ENCODE measurements around the gene GRID2. TPM values are rescaled to one million over a fixed set of nuclear protein-coding genes. Genes with fewer than 3 reads are reported as not detected.

Gene GRID2
- total RNA-seq, 1 donor: 0.63 TPM

GRCh38 chr4:92483341-92483740, 179.6 kb downstream of the GRID2 start:
- TF ChIP-seq, protein P1, sequence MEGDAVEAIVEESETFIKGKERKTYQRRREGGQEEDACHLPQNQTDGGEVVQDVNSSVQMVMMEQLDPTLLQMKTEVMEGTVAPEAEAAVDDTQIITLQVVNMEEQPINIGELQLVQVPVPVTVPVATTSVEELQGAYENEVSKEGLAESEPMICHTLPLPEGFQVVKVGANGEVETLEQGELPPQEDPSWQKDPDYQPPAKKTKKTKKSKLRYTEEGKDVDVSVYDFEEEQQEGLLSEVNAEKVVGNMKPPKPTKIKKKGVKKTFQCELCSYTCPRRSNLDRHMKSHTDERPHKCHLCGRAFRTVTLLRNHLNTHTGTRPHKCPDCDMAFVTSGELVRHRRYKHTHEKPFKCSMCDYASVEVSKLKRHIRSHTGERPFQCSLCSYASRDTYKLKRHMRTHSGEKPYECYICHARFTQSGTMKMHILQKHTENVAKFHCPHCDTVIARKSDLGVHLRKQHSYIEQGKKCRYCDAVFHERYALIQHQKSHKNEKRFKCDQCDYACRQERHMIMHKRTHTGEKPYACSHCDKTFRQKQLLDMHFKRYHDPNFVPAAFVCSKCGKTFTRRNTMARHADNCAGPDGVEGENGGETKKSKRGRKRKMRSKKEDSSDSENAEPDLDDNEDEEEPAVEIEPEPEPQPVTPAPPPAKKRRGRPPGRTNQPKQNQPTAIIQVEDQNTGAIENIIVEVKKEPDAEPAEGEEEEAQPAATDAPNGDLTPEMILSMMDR (IDR thresholded peaks at IDR 0.05; ENCODE audit: insufficient read depth, low read length): no peak
- no peak overlapping the region for H3K4me3 ChIP-seq (ENCODE audit: low read depth, low read length)
- DNase-seq (ENCODE audit: low read depth): no peak

- DNase-seq (ENCODE audit: low read depth): no peak
- TF ChIP-seq, protein P1 (IDR thresholded peaks at IDR 0.05; ENCODE audit: insufficient read depth, low read length): no peak
- H3K4me3 ChIP-seq (ENCODE audit: low read depth, low read length): no peak overlapping the region
Observed at GRCh38 chr4:92488496-92488895, 184.7 kb downstream of the GRID2 start.

DNA sequence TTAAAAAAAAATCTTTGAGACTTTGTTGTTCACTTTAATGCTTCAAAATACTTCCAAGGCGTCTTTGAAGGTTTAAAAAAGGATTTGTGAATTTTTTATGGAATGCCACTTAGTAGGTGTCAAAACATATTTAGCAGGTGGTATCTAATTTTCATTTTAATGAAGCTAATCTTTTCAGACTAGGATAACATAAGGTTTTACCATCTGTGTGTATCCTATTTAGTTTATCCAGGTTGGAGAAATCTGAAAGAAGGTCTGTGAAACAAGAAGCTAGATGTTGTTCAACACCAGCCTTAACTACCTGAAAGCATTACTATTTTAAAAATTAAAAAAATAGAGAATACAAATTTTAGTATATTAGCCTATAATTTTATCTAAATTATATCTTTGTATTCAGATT, 193.4 kb downstream of the GRID2 start:
- DNase-seq (ENCODE audit: low read depth): no peak
- no peak overlapping the region for H3K4me3 ChIP-seq (ENCODE audit: low read depth, low read length)
- TF ChIP-seq, protein P1 (IDR thresholded peaks at IDR 0.05; ENCODE audit: insufficient read depth, low read length): no peak

DNA sequence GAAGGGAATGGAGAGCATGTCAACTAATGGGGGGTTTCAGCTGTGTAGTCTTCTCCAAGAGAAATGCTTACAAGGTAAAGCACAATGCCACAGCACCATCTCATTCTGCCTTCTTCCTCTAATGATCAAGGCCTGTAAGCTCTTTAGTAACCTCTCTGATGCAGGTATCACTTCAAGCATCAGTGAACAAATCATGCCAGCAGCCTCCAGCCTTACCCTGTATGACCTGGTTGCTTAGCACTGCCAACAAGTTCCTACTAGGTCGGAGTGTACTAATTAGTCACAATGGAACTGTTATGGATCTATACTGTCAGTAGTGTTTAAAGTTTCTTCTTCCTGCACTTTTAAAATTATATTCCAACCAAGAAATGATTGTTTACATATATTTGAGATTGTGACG, 197.7 kb downstream of the GRID2 start:
- TF ChIP-seq, protein P1 (IDR thresholded peaks at IDR 0.05; ENCODE audit: insufficient read depth, low read length): no peak
- no peak for DNase-seq (ENCODE audit: low read depth)
- H3K4me3 ChIP-seq (ENCODE audit: low read depth, low read length): no peak overlapping the region

DNA sequence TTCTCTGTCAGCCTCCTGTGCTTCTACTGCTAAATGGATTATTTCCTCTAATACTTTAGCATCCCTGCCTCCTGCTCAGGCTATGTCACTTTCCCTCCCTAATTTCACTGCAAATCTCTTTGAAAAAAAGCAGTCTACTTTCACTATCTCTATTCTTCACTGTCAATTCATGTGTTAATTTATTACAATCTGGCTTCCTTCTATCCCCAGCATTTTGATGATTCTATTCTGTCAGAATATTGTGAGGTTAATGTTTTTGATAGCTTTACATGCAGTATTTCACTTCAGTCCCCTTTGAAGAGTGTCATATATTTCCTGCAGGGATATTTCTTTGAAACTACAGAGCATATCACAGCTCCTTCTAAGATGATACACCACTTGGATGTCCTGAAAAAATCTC, 203.2 kb downstream of the GRID2 start:
- no peak overlapping the region for H3K4me3 ChIP-seq (ENCODE audit: low read depth, low read length)
- no peak for DNase-seq (ENCODE audit: low read depth)
- TF ChIP-seq, protein P1 (IDR thresholded peaks at IDR 0.05; ENCODE audit: insufficient read depth, low read length): no peak

DNA sequence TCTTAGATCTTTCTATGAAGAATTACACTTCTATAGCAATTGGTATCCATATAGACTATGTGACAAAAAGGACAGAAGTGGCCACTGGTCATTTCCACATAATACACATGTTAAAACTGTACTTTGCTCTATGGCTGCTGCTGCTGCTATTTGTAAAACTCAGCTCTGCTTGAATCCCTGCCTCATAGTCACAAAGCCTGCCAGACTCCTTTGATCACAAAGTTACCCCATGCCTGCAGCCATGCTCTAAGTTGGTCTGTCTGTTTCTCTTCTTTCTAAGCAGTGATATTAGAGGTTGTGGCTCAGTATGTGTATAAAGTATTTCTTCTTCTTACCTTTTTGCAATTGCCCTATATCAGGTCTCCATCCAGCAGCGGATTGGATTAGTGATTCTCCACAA, 210.9 kb downstream of the GRID2 start:
- DNase-seq (ENCODE audit: low read depth): no peak
- TF ChIP-seq, protein P1 (IDR thresholded peaks at IDR 0.05; ENCODE audit: insufficient read depth, low read length): no peak
- H3K4me3 ChIP-seq (ENCODE audit: low read depth, low read length): no peak overlapping the region

DNA sequence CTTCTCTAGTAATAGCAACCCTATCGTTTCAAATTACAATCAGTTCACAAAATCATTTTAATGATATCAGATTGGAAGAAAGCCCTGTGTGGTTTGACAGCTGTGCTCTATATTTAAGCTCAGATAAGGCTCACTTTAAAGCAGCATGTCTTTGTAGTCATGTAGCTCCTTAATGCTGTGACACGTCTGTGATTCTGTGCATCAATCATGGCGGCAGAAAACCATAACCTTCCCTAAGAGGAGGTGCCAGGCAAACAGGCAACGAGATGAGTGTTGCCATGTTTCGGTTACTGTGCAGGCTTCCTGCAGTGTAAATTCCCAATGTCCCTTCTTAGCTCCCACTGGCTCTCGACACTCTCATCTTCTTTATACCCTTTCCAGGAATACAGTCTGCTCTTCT, 212.7 kb downstream of the GRID2 start:
- H3K4me3 ChIP-seq (ENCODE audit: low read depth, low read length): no peak overlapping the region
- DNase-seq (ENCODE audit: low read depth): no peak
- TF ChIP-seq, protein P1 (IDR thresholded peaks at IDR 0.05; ENCODE audit: insufficient read depth, low read length): no peak

Data from fibroblast of the aortic adventitia (primary cell).